KOPT-K1 (cell line): Measurements from ENCODE around the gene CD59.

Experiments used
- H3K27ac ChIP-seq: fragments of 200-600 bp; sonication (generic); 2 replicates; pipeline ENCODE4 v1.5.1; 2016; ENCODE audit warnings: antibody characterized with exemption, mild to moderate bottlenecking, low read depth, low read length; ENCODE audit not compliant: poor library complexity, severe bottlenecking
- H3K36me3 ChIP-seq: fragments of 200-600 bp; sonication (generic); 2 replicates; pipeline ENCODE4 v1.5.1; 2017; ENCODE audit warnings: antibody characterized with exemption, mild to moderate bottlenecking, low read length, moderate library complexity; ENCODE audit not compliant: insufficient read depth
- H3K9me3 ChIP-seq: fragments of 200-600 bp; sonication (generic); 2 replicates; pipeline ENCODE4 v1.5.1; 2017; ENCODE audit warnings: antibody characterized with exemption, low read length, mild to moderate bottlenecking; ENCODE audit not compliant: insufficient read depth, poor library complexity, severe bottlenecking

CD59 gene

DNA sequence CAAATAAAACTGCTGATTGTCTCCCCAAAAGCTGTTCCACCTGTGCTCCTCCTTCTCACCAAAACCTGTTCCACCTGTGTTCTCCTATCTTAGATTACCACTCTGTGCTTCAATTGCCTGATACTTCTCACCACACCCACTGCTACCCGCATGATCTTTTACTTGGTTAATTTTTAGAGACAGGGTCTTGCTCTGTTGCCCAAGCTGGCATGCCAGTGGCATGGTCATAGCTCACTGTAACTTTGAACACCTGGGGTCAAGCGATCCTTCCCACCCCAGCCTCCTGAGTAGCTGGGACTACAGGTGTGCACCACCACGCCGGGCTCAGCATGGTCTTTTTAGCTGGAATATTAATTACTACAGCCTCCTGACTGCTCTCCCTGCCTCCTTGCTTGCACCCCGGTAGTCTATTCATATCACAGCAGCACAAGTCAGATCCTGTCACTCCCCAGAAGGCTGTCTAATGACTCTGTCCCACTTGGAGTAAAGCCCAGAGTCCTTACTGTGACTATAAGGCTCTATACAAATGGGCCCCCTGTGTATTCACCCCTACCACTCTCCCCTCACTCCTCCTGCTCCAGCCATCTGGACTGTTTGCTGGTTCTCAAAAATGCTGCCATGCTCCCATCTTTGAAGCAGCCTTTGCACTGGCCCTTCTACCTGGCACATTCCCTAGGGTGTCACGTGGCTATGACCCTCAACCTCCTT is 39.1 kb downstream of the CD59 start:
- H3K9me3 ChIP-seq, result no peaks in the 10 kb centered on the region

DNA sequence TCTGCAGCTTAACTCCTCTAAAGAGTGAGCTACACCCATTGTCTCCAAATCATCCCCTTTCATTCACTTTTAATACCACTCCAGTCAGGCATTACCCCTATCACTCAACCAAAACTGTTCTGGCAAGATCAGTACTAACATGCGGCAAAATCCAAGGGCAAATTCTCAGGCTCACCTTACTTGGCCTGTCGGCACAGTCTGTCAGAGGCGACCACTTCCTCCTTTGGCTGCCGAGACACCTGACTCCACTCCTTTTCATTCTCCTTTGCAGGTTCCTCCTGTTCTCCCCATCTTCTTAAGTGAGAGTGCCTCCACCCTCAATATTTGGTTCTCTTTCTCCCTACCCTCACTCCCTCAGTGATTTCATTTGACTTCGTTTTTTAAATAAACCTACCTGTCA is 39.8 kb downstream of the CD59 start:
- Histone ChIP-seq H3K27ac (no peak overlapping the region), H3K9me3 (no peaks in the 10 kb centered on the region), H3K36me3 (no peaks in the 10 kb centered on the region)

More for the DNA sequence above, 39.1 kb downstream of the CD59 start:
- Histone ChIP-seq H3K27ac (no peak overlapping the region), H3K36me3 (no peaks in the 10 kb centered on the region)

DNA sequence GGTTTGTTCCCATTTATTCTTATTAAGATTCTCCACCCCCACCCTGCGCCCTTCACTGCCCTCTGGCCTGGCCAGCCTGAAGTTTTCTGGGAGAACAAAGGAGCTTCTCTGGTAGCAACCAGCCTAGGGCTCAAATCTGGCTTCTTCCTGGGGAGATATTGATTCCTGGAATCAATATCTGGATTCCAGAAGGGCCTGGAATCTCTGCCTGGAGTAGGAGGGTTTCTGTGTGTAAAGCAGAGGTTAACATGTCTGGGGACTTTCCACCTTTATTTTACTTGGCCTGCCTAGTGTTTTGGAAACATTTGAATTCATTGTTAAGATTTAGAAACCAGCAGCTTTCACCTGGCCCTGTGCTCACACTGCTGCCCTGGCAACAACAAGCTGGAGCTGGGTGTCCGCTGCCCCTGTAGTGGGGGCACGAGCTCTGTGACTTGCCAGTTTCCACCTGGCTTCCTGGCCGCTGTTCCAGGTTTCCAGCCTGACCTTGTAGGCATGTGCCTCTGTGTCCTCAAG is 41.1 kb downstream of the CD59 start:
- H3K9me3 ChIP-seq, result no peaks in the 10 kb centered on the region
- H3K27ac ChIP-seq, result no peak overlapping the region
- H3K36me3 ChIP-seq, result no peaks in the 10 kb centered on the region

DNA sequence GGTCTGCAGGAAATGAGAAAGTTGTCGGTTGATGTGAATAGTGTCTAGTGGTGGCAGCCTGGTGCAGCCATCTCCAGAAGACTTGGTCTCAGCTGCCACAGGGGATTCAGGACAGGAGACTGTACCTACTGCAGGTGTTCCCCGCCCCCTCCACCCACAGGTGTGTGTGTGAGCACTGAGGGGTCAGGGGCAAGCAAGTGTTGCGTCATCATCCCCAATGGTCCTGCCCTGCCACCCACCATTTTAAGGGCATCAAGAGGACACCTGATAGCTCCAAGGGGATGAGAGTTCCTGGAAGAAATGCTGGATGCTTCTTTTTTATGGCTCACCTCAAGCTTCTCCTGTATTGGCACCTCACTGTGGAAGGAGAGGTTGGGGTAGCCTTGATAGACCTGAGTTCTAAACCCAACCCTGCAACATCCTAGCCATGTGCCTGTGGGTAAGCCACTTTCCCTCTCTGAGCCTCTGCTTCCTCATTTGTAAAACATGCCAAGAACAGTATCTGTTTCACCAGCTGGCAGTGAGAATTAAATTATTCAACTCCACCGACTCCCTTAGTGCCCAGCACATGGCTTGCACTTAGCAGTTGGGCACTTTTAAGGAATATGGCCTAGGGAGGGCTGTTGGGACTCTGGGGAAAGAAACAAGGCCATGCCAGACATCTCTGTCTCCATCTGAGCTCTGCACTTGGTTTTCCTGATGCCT is 41.7 kb downstream of the CD59 start:
- no peak overlapping the region for H3K27ac ChIP-seq
- H3K36me3 ChIP-seq, result no peaks in the 10 kb centered on the region
- no peaks in the 10 kb centered on the region for H3K9me3 ChIP-seq

DNA sequence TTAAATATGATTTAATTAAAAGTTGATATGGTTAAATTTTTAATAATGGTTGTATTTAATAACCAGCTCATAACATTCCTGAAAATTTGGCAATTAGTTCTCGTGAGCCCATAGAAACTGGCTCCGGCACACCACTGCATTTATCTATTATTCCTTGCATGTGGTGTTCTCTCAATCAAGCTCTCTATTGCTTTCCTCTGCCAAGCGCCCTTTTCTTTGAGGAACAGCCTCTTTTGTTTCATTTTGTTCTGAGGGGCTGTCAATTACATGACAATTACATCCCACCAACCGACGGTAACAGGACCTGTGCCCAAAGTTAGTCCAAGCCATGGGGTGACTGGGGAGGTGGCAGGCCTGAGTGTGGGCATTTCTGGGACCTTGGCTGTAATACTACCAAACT is 43.7 kb downstream of the CD59 start:
- no peak overlapping the region for H3K27ac ChIP-seq
- H3K9me3 ChIP-seq, result peaks cover 2% of the 10 kb centered on the region
- H3K36me3 ChIP-seq, result no peaks in the 10 kb centered on the region

DNA sequence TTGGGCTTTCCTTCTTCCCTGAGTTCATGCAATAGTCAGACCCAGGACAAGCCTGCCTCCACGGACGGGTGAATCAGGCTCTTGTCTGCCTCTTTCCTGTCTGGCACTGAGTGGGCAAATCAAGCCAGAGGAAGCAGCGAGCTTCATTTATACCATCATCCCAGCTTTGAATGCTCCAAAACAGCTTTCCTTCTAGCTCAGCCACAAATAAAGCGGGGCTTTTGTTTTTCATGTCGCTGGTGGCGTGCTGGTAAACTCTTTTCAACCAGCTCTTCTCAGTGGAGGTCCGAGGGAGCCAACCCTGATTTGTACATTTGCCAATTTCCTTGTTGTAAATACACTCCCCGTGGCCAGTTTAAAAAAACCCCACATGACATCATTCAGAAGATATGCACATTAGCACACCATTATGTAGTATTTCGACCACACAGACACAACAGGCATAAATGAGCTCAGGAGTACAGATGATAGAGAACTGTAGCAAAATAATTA is 44.2 kb downstream of the CD59 start:
- H3K36me3 ChIP-seq, result no peaks in the 10 kb centered on the region
- no peak overlapping the region for H3K27ac ChIP-seq
- H3K9me3 ChIP-seq, result peaks cover 6% of the 10 kb centered on the region

DNA sequence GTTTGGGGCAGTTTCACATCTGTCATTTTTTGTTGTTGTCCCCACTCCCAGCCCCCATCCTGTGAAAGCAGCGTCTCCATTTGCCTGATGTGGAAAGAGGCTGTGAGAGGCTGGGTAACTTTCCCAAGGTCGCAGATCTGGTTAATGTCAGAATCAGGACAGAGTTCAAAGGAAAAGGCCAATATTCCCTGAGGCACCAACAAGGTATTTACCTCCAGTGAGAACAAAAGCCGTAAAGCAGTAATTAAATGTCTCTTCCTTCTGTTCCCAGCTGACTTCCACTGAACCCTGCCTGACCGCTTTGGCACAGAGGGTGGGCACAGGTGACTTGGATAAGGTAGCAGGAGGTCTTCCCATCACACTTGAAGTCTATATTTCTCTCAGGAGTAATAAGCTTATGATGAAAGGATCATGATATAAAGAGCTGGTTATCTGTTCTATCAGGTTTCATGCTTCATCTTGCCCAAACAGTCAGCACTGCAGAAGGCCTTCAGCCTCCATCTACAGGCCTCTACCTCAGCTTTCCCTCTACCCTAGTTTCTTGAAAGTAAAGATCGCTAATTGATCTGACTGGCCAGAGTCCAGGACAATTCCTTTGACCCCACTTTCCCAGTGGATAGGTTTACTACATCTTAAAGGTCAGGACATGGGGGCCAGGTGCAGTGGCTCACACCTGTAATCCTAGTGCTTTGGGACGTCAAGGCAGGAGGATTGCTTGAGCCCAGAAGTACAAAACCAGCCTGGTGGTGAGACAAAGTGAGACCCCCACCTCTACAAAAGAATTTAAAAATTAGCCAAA is 45.0 kb downstream of the CD59 start:
- H3K27ac ChIP-seq, result no peak overlapping the region

DNA sequence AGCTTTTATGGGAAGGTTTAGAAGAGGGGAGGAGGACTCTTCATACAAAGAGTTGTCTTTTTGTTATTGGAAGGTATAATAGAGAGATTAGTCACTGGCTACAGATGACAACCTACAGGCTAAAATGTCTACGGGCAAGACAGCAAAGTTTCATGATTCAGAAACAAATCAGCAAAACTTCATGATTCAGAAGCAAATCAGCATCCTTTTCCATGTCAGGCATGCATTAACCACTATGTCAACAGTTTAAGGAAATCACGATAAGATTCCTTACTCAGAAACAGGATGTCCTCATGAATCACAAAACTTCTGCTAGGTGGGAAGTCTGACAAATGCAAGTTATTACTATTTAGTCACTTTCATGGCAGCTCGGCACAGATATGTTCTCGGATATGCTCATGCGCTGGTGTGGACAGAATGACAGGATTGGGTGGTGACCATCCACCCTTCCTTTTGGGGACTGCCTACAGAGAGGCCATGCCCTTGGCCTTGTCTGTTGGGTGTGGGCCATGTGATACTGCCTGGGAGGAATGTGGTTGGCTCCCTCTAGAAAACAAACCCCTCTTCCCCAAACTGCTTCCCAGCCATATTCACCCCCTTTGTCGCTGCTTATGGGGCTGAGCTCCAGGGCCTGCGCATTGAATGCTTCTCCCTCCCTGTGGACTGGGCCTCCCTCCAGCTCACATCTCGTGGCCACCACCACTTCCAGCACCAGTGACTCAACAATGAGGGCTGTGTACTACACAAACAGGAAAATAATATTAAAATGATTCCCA is 45.7 kb downstream of the CD59 start:
- peaks cover 6% of the 10 kb centered on the region for H3K9me3 ChIP-seq
- no peak overlapping the region for H3K27ac ChIP-seq
- H3K36me3 ChIP-seq, result no peaks in the 10 kb centered on the region

More for the DNA sequence above, 45.0 kb downstream of the CD59 start:
- Histone ChIP-seq H3K9me3 (peaks cover 6% of the 10 kb centered on the region), H3K36me3 (no peaks in the 10 kb centered on the region)

DNA sequence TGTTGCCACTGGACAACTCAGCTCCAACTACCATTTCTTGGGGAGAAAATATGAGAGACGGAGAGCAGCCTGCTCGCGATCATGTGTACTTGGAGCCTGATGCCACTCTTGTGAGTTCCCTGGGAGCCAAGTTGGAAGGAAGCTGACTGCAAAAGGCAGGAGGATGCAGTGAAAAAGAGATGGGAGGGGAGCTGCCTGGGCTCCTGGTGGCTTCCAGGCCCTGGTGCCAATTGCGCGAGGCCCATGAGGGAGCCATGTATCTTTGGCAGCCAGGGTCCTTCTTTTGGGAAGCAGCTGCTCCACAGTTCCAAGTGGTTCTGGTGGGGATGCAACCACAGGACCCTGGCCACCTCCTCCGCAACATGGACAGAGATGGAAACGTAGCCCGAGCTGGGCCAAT is 46.7 kb downstream of the CD59 start:
- no peak overlapping the region for H3K27ac ChIP-seq
- peaks cover 6% of the 10 kb centered on the region for H3K9me3 ChIP-seq
- no peaks in the 10 kb centered on the region for H3K36me3 ChIP-seq

DNA sequence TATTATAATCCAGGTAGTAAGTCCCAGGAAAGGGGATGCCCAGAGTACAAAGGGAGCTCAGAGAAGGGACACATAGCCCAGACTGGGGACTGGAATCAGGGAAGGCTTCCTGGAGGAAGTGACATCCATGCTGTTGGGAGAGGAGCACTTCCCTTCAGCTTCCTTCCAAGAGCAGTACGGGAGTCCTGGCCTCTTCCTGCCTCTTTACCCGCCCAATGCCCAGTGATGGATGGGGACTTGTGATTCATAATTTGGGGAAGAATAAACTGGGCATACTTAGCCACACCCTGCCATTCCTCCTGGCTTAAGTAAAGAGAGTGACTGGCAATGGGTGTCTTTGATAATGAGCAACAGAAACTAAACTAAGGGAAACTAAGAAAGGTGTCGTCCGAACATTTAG is 47.1 kb downstream of the CD59 start:
- Histone ChIP-seq H3K27ac (no peak overlapping the region), H3K9me3 (peaks cover 6% of the 10 kb centered on the region), H3K36me3 (no peaks in the 10 kb centered on the region)

DNA sequence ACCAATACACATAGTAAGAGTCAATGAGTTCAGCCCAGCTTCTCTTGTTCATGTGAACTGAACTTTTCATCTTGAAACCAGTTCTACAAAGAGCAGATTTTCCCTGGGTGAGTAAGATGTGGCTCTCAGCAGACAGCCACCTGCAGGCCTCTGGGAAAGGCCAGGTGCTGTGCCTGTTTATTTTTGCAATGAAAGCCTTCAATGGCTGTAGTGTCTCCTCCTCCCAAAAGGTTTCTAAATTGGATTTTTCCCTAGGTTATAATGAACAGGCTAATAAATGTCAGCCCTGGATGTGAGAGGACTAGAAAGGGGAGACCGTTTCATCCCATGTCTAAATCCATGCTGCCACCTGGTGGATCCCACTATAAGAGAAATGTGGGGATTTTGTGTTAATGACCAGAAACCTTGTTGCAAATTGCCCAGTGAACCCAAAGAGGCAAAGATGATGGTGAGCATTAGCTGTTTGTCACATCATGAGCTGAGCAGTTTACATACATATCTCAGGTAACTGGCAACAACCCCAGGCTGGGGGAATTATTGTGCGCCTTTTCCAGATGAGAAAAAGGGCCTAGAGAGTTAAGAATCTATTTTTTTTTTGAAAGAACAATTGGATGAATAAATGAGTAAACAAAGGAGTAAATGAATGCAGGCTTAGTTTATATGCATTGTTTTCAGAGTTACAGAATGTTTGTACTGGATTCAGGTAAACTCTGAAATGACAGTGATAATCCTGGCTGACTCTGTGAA is 48.3 kb downstream of the CD59 start:
- Histone ChIP-seq H3K9me3 (peaks cover 6% of the 10 kb centered on the region), H3K27ac (no peak overlapping the region), H3K36me3 (no peaks in the 10 kb centered on the region)

DNA sequence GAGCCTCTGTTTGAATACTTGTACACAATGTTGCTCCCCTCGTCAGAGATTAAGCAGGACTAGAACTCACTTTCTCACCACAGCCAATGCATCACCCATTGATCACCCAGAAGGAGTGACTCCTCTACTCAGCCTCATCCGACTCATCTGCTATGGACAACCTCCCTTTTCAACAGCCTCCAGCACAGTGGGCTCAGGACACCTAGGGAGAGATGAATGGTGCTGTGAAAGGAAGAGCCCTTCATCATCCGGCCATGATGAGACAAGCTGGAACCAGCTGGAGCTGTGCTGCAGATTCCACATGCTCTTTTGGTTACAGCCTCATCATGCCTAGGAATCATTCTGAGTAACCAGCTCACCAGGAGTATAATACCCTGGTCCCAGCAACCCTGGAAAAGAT is 51.1 kb downstream of the CD59 start:
- Histone ChIP-seq H3K9me3 (peaks cover 6% of the 10 kb centered on the region), H3K27ac (no peak overlapping the region), H3K36me3 (no peaks in the 10 kb centered on the region)

DNA sequence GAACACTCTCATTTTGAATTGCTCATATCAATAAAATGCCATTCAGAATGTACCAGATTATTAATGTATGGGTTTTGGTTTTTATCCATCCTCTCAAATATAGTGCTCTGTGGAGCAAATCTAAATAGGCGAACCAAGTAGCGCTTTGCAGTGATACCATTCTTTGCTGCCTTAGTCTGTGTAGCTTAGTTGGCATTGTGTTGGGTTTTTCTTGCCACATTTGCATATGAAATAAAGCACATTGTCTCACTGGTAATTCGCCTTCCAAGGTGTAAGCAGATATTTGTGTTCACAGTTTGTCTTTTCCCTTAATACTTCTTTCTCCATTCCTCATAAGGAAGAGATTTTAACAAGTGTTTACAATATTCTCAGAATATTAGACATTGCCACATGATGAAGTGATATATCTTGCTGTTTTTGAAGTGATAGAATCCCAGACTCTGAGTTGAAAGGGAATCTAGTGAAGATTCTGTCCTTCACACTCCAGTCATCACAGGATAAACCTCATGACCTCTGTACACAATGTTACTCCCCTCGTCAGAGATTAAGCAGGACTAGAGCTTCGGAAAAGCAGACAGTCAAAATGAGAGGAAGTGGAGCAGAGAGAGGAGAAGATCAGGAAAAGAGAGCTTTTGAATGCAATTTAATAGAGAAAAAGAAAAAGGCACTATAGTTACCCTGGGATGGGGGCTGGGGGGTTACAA is 52.1 kb downstream of the CD59 start:
- no peak overlapping the region for H3K27ac ChIP-seq
- H3K9me3 ChIP-seq, result peaks cover 6% of the 10 kb centered on the region
- H3K36me3 ChIP-seq, result no peaks in the 10 kb centered on the region
